Measurements from ENCODE around the gene STMN1. TPM values are rescaled to one million over a fixed set of nuclear protein-coding genes. Genes with fewer than 3 reads are reported as not detected.
A peak's percentile ranks its signal among the peaks of the same experiment; 100 is the strongest.

Gene STMN1
- total and polyA plus RNA-seq, 9 of the 15 experiments (the other 6 are each of a cell fraction or from before 2014, with no cell fraction given), result 269 to 2,153 (median 595) TPM

DNA sequence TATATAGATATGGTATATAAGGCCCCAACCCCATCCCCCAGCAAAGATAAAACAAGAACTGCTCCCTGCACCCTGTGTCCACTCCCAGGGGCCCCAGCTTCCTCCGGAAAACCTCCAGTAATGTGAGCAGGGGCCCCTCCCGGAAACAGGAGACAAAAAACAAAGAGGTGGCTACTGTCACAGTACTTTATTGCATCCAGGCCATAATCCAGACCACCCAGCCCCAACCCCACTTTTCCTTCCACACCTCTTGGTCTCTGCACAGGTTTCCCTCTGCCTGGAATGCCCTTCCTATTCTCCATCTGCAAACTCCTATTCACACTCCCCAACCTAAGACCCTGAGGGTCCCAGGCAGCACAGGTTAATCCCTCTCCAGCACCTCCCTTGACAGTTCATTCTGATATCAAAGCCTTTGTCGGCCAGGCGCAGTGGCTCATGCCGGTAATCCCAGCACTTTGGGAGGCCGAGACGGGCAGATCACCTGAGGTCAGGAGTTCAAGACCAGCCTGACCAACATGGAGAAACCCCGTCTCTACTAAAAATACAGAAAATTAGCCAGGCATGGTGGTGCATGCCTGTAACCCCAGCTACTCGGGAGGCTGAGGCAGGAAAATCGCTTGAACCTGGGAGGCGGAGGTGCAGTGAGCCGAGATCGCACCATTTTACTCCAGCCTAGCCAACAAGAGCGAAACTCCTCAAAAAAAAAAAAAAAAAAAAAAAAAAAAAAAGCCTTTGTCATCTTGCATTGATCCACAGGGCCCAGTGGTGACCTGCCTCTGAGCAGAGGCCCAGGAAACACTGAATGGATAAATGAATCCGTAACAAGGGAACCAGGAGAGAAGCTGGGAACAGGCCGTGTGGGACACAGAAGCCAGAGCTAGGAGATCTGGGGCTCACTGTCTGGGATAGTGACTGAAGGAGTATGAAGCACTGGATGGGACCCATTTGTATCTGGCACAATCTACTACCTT, 44.6 kb downstream of the STMN1 start (continued):
- TF ChIP-seq CEBPZ (IDR thresholded peaks at IDR 0.05; ENCODE audit: borderline replicate concordance, low read depth, low read length) (no peak), HDAC2 (IDR thresholded peaks at IDR 0.05) (peak; percentile 80; the same call in 1 of the 2 replicates), MED1 (CRISPR knock-in tag; IDR thresholded peaks at IDR 0.05; ENCODE audit: borderline replicate concordance) (no peak), TRIM28 (IDR thresholded peaks at IDR 0.05) (no peak), POLR2AphosphoS5 (IDR thresholded peaks at IDR 0.05; ENCODE audit: control insufficient read depth, insufficient read depth, low read depth, low read length) (no peak), BRD9 (IDR thresholded peaks at IDR 0.05; ENCODE audit: low read depth, partially characterized antibody) (peak; percentile 72), PTTG1 (tag; IDR thresholded peaks at IDR 0.05; ENCODE audit: low read depth) (no peak), KLF16 (IDR thresholded peaks at IDR 0.05) (no peak), ZNF717 (CRISPR knock-in tag; IDR thresholded peaks at IDR 0.05) (no peak), TCF7L2 (IDR thresholded peaks at IDR 0.05; ENCODE audit: low read depth, low read length) (no peak), TFAM (CRISPR knock-in tag; conservative IDR thresholded peaks at IDR 0.05) (no peak), SMAD3 (CRISPR knock-in tag; conservative IDR thresholded peaks at IDR 0.05) (no peak), ZNF586 (CRISPR knock-in tag; conservative IDR thresholded peaks at IDR 0.05) (no peak), ZNF133 (CRISPR knock-in tag; IDR thresholded peaks at IDR 0.05) (no peak), ZSCAN32 (CRISPR knock-in tag; IDR thresholded peaks at IDR 0.05) (no peak), RFX5 (IDR thresholded peaks at IDR 0.05; ENCODE audit: low read depth, low read length) (no peak)
- TF ChIP-seq, protein P1, sequence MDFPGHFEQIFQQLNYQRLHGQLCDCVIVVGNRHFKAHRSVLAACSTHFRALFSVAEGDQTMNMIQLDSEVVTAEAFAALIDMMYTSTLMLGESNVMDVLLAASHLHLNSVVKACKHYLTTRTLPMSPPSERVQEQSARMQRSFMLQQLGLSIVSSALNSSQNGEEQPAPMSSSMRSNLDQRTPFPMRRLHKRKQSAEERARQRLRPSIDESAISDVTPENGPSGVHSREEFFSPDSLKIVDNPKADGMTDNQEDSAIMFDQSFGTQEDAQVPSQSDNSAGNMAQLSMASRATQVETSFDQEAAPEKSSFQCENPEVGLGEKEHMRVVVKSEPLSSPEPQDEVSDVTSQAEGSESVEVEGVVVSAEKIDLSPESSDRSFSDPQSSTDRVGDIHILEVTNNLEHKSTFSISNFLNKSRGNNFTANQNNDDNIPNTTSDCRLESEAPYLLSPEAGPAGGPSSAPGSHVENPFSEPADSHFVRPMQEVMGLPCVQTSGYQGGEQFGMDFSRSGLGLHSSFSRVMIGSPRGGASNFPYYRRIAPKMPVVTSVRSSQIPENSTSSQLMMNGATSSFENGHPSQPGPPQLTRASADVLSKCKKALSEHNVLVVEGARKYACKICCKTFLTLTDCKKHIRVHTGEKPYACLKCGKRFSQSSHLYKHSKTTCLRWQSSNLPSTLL (IDR thresholded peaks at IDR 0.05), result no peak
- TF ChIP-seq, protein P2, sequence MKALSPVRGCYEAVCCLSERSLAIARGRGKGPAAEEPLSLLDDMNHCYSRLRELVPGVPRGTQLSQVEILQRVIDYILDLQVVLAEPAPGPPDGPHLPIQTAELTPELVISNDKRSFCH (CRISPR knock-in tag; IDR thresholded peaks at IDR 0.05), result no peak
- TF ChIP-seq, protein P2 (tag; IDR thresholded peaks at IDR 0.05), result peak; percentile 89
